Stomach (tissue), 9 donors: ENCODE data around the gene GPC5. TPM values are rescaled to one million over a fixed set of nuclear protein-coding genes. Genes with fewer than 3 reads are reported as not detected.
"Not testable (repeated sequence)": the region's sequence is repeated elsewhere in the genome, so short reads cannot be mapped to it uniquely, and the experiment has no call there.

Source experiments
- DNase-seq, 2 donors: peaks; one replicate each; pipeline versions ENCODE4 v3.0.0 to v3.0.0-alpha.2; 2013 to 2019
- H3K27ac ChIP-seq, 5 donors: fragments of 200-600 bp in 4 of 5; sonication (generic) in 4 of 5; one replicate each; pipeline ENCODE4 v1.5.1; 2013 to 2019; ENCODE audit warnings: mild to moderate bottlenecking in 1 of 5, moderate library complexity in 1 of 5
- H3K27me3 ChIP-seq, 3 donors: fragments of 200-600 bp; sonication (generic); one replicate each; pipeline ENCODE4 v1.5.1; 2017 to 2019; ENCODE audit warnings: mixed run types in 1 of 3
- H3K36me3 ChIP-seq, 4 donors: fragments of 200-600 bp; sonication (generic); 1 replicate in 3 of 4; 2 replicates in 1 of 4; pipeline ENCODE4 v1.5.1; 2016 to 2019
- H3K4me1 ChIP-seq, 4 donors: fragments of 200-600 bp; sonication (generic); one replicate each; pipeline ENCODE4 v1.5.1; 2016 to 2019
- H3K4me3 ChIP-seq, 4 donors: fragments of 200-600 bp; sonication (generic) in 3 of 4; one replicate each; pipeline ENCODE4 v1.5.1; 2016 to 2019; ENCODE audit warnings: mild to moderate bottlenecking in 1 of 4
- H3K9me3 ChIP-seq, 4 donors: fragments of 200-600 bp; sonication (generic); one replicate each; pipeline ENCODE4 v1.5.1; 2016 to 2019
- EP300 ChIP-seq: sonication (generic); formaldehyde crosslinking; IDR thresholded peaks from one replicate; pipeline ENCODE4 v1.6.1; 2017; ENCODE audit warnings: antibody characterized with exemption
- POLR2A ChIP-seq, 4 donors: fragments of 450-650 bp; IDR thresholded peaks; one replicate each; pipeline ENCODE4 v1.6.1; 2016; ENCODE audit warnings: antibody characterized with exemption in 4 of 4, control low read depth in 2 of 4, mild to moderate bottlenecking in 1 of 4, moderate library complexity in 1 of 4
- POLR2AphosphoS5 ChIP-seq, 3 donors: sonication (generic); formaldehyde crosslinking; IDR thresholded peaks; one replicate each; pipeline ENCODE4 v1.6.1; 2016; ENCODE audit warnings: antibody characterized with exemption in 3 of 3
- WGBS, 5 donors: extraction: QIAGEN DNeasy Blood & Tissue Kit in 3 of 5; methylation state at CpG; one replicate each; pipeline versions ENCODE4 v1.1.5 to v1.1.7; 2013 to 2018; 5-methylcytosine and 5-hydroxymethylcytosine counted together
- intact Hi-C: fragments of 100-400 bp; cut with DNase I; formaldehyde crosslinking; loops from one replicate; pipeline ENCODE4 v1.15.1; 2023; ENCODE audit warnings: low total_unique reads
- polyA plus RNA-seq, 3 donors: library from polyadenylated mRNA; stranded (reverse); fragments of 200-250 nt; gene quantifications; one replicate each; pipeline ENCODE4 v1.2.3, GENCODE V29; 2013
- total RNA-seq, 5 donors: library from RNA; depleted of rRNA; stranded (reverse); fragments of >200 nt; gene quantifications; one replicate each; pipeline versions ENCODE4 v1.1.0 to v1.2.3, GENCODE V29; 2014 to 2016
- TF ChIP-seq, protein P1 (sequence below), 7 experiments: fragments of 450-650 bp in 4 of 7; fragments of 200-600 bp in 3 of 7; sonication (generic) in 3 of 7; IDR thresholded peaks; one replicate each; pipeline ENCODE4 v1.5.1; 2016 to 2019; ENCODE audit warnings: antibody characterized with exemption in 7 of 7, control low read depth in 2 of 7, mild to moderate bottlenecking in 1 of 7
- donor health status: healthy with polysubstance abuse.
- donor health status: Bipolar disorder and iron deficiency.
- donor health status: healthy.

GPC5 gene
- total and polyA plus RNA-seq, 8 donors = 0.87 to 2.8 TPM; not detected in 6

DNA sequence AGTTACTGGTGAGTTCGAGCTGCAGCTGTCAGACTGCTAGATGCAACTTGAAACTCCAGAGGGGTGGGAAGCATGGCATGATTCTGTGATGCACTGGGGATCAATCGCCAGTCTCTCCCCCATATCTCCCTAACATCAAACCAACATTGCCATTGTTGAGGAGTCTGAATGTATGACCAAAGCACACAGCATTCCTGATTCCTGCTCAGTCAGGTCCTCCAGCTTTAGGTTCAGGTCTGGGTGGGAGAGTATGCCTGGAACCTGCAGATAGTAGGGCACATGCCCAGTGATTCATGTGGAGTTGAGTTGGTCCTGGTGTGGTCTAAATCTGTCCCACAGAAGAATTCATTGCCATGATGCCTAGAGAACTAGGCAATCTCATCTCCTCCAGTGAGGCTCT, 269.1 kb downstream of the GPC5 start:
- no peaks in the 10 kb centered on the region for H3K27me3 ChIP-seq
- H3K36me3 ChIP-seq = no peaks in the 10 kb centered on the region
- DNase-seq = no peak
- H3K4me1 ChIP-seq = no peaks in the 10 kb centered on the region
- H3K9me3 ChIP-seq = no peaks in the 10 kb centered on the region
- H3K27ac ChIP-seq = no peak overlapping the region
- TF ChIP-seq POLR2A (IDR thresholded peaks at IDR 0.05) (no peak), EP300 (no peak), POLR2AphosphoS5 (IDR thresholded peaks at IDR 0.05) (no peak)
- TF ChIP-seq, protein P1, sequence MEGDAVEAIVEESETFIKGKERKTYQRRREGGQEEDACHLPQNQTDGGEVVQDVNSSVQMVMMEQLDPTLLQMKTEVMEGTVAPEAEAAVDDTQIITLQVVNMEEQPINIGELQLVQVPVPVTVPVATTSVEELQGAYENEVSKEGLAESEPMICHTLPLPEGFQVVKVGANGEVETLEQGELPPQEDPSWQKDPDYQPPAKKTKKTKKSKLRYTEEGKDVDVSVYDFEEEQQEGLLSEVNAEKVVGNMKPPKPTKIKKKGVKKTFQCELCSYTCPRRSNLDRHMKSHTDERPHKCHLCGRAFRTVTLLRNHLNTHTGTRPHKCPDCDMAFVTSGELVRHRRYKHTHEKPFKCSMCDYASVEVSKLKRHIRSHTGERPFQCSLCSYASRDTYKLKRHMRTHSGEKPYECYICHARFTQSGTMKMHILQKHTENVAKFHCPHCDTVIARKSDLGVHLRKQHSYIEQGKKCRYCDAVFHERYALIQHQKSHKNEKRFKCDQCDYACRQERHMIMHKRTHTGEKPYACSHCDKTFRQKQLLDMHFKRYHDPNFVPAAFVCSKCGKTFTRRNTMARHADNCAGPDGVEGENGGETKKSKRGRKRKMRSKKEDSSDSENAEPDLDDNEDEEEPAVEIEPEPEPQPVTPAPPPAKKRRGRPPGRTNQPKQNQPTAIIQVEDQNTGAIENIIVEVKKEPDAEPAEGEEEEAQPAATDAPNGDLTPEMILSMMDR (IDR thresholded peaks at IDR 0.05) = no peak
- WGBS, 5 donors = 70 to 89% (median 72%) methylated on average over 2 of the region's 2 CpGs
- H3K4me3 ChIP-seq = no peak overlapping the region
- intact Hi-C loops = no loop called here

DNA sequence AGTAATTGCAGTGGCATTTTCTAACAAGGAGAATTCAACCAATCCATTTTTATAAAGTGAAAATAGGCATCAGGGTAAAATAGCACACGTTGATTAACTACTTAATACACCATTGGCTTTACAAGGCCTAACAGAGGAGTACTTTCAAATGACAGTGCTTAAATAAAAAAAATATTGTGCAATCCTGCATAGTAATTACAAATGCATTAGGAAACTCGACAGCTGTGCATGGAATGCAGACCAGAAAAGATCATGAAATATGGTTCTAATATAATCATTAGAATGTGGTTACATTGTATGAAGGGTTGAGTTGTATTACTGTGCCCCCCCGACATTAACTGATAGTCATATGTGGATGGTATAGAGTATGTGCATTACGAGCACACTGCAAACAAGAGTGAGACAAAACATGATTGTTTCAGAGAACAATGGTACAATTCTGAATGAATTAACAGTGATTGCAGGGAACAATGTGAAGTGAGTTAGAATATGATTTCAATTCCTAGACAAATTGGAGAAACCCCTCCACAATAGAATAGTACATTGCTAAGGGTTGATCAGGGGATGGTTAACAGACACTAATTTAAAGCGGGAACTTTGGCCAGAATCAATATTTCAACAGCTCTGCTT, 270.6 kb downstream of the GPC5 start:
- Histone ChIP-seq H3K9me3 (no peaks in the 10 kb centered on the region), H3K4me3 (no peak overlapping the region), H3K27me3 (no peaks in the 10 kb centered on the region), H3K4me1 (no peaks in the 10 kb centered on the region), H3K27ac (no peak overlapping the region), H3K36me3 (no peaks in the 10 kb centered on the region)
- 47 to 66% (median 56%) methylated on average over 5 of the region's 5 CpGs for whole genome bisulfite sequencing, 5 donors
- TF ChIP-seq POLR2AphosphoS5 (IDR thresholded peaks at IDR 0.05) (no peak), EP300 (no peak), POLR2A (IDR thresholded peaks at IDR 0.05) (no peak)
- TF ChIP-seq, protein P1 (IDR thresholded peaks at IDR 0.05) = no peak
- no peak for DNase-seq
- intact Hi-C loops = no loop called here

DNA sequence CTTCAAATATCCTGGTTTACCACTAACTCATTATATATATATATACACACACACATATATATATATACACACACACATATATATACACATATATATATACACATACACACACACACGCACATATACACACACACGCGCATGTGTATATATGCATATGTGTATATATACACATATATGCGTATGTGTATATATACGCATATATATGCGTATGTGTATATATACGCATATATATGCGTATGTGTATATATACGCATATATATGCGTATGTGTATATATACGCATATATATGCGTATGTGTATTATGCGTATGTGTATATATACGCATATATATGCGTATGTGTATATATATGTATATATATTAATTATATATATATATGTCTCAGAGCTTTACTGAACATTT, 275.9 kb downstream of the GPC5 start:
- H3K4me3 ChIP-seq, H3K36me3 ChIP-seq, H3K4me1 ChIP-seq, H3K27me3 ChIP-seq, DNase-seq, intact Hi-C loops, H3K27ac ChIP-seq, H3K9me3 ChIP-seq: not testable (repeated sequence)
- 88 to 98% (median 95%) methylated on average over 15 of the region's 15 CpGs for WGBS, 5 donors

DNA sequence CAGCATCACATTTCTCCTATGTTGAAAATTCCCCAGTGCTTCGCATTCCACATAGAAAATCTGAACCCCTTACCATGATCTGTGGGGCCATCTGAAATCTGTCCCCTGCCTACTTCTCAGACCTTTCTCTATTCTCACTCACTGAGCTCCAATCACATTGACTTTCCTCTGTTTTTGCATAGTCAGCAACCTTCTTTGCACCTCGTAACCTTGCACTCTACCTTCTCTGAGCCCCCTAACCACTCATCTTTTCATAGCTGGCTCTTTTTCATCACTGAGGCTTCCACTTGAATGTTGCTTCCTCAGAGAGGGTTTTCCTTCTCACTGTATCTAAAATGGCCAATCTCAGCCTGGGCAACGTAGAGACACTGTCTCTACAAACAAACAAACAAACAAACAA, 286.3 kb downstream of the GPC5 start:
- Histone ChIP-seq H3K4me3 (no peak overlapping the region), H3K9me3 (no peaks in the 10 kb centered on the region), H3K27ac (no peak overlapping the region), H3K27me3 (no peaks in the 10 kb centered on the region), H3K36me3 (no peaks in the 10 kb centered on the region), H3K4me1 (no peaks in the 10 kb centered on the region)
- TF ChIP-seq POLR2A (IDR thresholded peaks at IDR 0.05) = no peak
- no peak for TF ChIP-seq EP300
- no peak for TF ChIP-seq POLR2AphosphoS5 (IDR thresholded peaks at IDR 0.05)
- intact Hi-C loops = no loop called here
- WGBS, 5 donors = 57 to 64% (median 63%) methylated on average over 3 of the region's 3 CpGs
- no peak for DNase-seq

GRCh38 chr13:91690944-91691343, 292.5 kb downstream of the GPC5 start:
- Histone ChIP-seq H3K36me3 (no peaks in the 10 kb centered on the region), H3K27ac (no peak overlapping the region), H3K9me3 (no peaks in the 10 kb centered on the region), H3K4me3 (no peak overlapping the region), H3K4me1 (no peaks in the 10 kb centered on the region), H3K27me3 (no peaks in the 10 kb centered on the region)
- intact Hi-C loops = no loop called here
- no peak for DNase-seq
- no peak for TF ChIP-seq EP300
- no peak for TF ChIP-seq POLR2AphosphoS5 (IDR thresholded peaks at IDR 0.05)
- TF ChIP-seq, protein P1 (IDR thresholded peaks at IDR 0.05) = no peak
- TF ChIP-seq POLR2A (IDR thresholded peaks at IDR 0.05) = no peak
- 54 to 65% (median 59%) methylated on average over 6 of the region's 6 CpGs for WGBS, 5 donors
